ENCODE data around the gene MFAP3L. TPM values are rescaled to one million over a fixed set of nuclear protein-coding genes. Genes with fewer than 3 reads are reported as not detected.

Gene MFAP3L
- total RNA-seq, 4 donors from 2014 or later, result 5.4 to 10.6 (median 8.4) TPM

- 82 to 93% methylated on average over 3 of the region's 3 CpGs for whole genome bisulfite sequencing, 2 donors
- intact Hi-C loops (cut with DNase I), result no loop called here
- Histone ChIP-seq H3K27ac (no peak overlapping the region), H3K9me3 (no peaks in the 10 kb centered on the region), H3K36me3 (no peaks in the 10 kb centered on the region), H3K4me1 (peaks cover 0 to 7% of the 10 kb centered on the region in 2 donors), H3K4me3 (replicated peaks in 1 of 3) (no peak overlapping the region), H3K27me3 (no peaks in the 10 kb centered on the region)
- TF ChIP-seq CTCF (IDR thresholded peaks at IDR 0.05), result no peak
- no peak for TF ChIP-seq POLR2A (IDR thresholded peaks at IDR 0.05)
- no peak for DNase-seq
Measured at GRCh38 chr4:169957785-169958184, 68.4 kb downstream of the MFAP3L start.

DNA sequence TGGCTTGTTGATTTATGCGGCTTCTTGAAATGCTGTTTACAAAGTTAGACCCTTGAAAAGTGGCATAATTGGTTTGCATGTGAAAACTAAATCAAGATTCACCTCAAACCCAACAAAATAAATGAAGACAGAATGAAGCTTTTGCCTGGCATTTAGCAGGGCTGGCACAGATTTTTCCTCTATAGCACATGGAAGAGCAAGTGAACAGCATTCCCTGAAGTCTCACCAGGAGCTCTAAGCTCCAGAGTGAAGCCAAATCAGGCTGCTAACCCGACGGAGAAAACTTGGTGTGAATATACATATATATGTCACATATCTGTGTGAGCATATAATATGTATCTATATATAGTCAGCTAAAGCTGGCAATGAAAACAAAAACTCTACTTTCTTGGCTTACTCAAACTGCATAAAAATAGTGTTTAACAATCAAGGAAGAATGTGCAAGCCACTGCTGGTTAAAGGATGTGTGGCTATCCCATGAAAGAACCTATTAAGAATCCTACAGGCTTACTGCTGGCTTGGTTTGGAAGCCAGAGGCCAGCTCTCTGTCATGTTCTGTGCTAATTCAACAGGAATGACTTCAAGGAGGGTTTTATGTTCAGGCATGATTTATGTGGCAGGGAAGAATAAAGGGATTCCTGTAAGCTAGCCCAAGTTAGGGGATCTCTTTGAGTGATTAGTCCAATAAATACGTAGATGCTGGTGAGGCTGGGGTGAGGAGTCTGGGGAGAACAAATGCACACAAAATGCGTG, 69.9 kb downstream of the MFAP3L start:
- DNase-seq, result no peak
- Histone ChIP-seq H3K27ac (no peak overlapping the region), H3K4me1 (peaks cover 0 to 7% of the 10 kb centered on the region in 2 donors), H3K9me3 (no peaks in the 10 kb centered on the region), H3K36me3 (no peaks in the 10 kb centered on the region), H3K27me3 (no peaks in the 10 kb centered on the region), H3K4me3 (replicated peaks in 1 of 3) (no peak overlapping the region)
- intact Hi-C loops (cut with DNase I), result no loop called here
- TF ChIP-seq POLR2A (IDR thresholded peaks at IDR 0.05), result no peak
- no peak for TF ChIP-seq CTCF (IDR thresholded peaks at IDR 0.05)
- 69 to 78% methylated on average over 5 of the region's 5 CpGs for WGBS, 2 donors

GRCh38 chr4:169955521-169955920, 70.7 kb downstream of the MFAP3L start:
- peak; percentile 62 to 77 for DNase-seq
- Histone ChIP-seq H3K9me3 (no peaks in the 10 kb centered on the region), H3K4me1 (peaks cover 0 to 7% of the 10 kb centered on the region in 2 donors), H3K27me3 (no peaks in the 10 kb centered on the region), H3K36me3 (no peaks in the 10 kb centered on the region), H3K27ac (no peak overlapping the region), H3K4me3 (replicated peaks in 1 of 3) (no peak overlapping the region)
- intact Hi-C loops (cut with DNase I), result no loop called here
- 20 to 49% methylated on average over 5 of the region's 5 CpGs for WGBS, 2 donors
- no peak for TF ChIP-seq POLR2A (IDR thresholded peaks at IDR 0.05)

DNA sequence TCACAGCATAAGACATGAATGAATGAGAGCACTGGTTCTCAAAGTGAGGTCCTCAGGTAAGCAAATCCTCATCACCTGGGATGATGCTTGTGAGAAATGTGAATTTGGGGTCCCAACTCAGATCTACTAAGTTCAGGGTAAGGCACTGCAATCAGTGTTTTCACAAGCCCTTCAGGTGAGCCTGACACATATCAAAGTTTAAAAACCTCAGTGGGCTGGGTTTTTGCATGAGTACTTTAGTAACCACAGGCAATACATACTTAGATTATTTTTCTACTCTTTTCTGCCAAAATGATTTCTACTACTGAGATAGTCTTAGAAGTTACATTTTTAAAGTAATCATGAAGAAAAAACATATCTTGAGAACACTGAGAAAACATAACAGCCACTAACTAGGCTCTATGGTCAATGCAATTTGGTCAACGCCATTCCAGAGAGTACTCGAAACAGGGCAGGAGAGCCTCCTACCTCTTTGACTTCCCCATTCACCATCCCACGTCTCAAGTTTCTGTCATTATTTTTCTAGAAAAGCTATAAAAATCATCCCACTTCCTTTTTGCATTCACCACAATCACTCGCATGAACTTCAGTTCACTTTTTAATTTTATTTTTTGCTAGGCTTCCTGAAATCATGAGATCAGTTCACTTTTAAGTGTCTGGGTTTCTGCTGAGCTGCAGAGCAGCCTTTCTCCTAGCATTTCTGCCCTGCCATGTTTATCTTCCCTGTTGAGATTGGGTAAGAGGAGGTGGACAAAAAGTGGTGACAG, 73.8 kb downstream of the MFAP3L start:
- Histone ChIP-seq H3K9me3 (no peaks in the 10 kb centered on the region), H3K4me1 (peaks cover 0 to 11% of the 10 kb centered on the region in 2 donors), H3K36me3 (no peaks in the 10 kb centered on the region), H3K27ac (no peak overlapping the region), H3K4me3 (replicated peaks in 1 of 3) (no peak overlapping the region), H3K27me3 (no peaks in the 10 kb centered on the region)
- no peak for DNase-seq
- no peak for TF ChIP-seq POLR2A (IDR thresholded peaks at IDR 0.05)
- no peak for TF ChIP-seq CTCF (IDR thresholded peaks at IDR 0.05)
- 71 to 83% methylated on average over 4 of the region's 4 CpGs for WGBS, 2 donors
- intact Hi-C loops (cut with DNase I), result no loop called here

GRCh38 chr4:169948271-169948670, 77.9 kb downstream of the MFAP3L start:
- H3K9me3 ChIP-seq, result no peaks in the 10 kb centered on the region
- TF ChIP-seq CTCF (IDR thresholded peaks at IDR 0.05) (no peak), POLR2A (IDR thresholded peaks at IDR 0.05) (no peak)
- intact Hi-C loops (cut with DNase I), result no loop called here
- H3K27me3 ChIP-seq, result no peaks in the 10 kb centered on the region
- DNase-seq, result no peak
- H3K27ac ChIP-seq, result no peak overlapping the region
- H3K4me3 ChIP-seq (replicated peaks in 1 of 3), result no peak overlapping the region
- peaks cover 0 to 4% of the 10 kb centered on the region in 2 donors for H3K4me1 ChIP-seq
- H3K36me3 ChIP-seq, result no peaks in the 10 kb centered on the region
- WGBS, 2 donors, result 60 to 62% methylated on average over 3 of the region's 3 CpGs

Measured in thyroid gland (tissue), 4 donors.